HFFc6 (cell line): ENCODE results near the gene TNK1. TPM values are rescaled to one million over a fixed set of nuclear protein-coding genes. Genes with fewer than 3 reads are reported as not detected.

Experiments used
- DNase-seq: peaks from one replicate; pipeline ENCODE4 v3.0.0-alpha.2; 2018
- H3K27ac Mint-ChIP-seq: 2 replicates; pipeline ENCODE4 v1.8.0; 2020; ENCODE audit warnings: mild to moderate bottlenecking, mixed read lengths
- H3K27me3 Mint-ChIP-seq: 2 replicates; pipeline ENCODE4 v1.8.0; 2021; ENCODE audit warnings: mild to moderate bottlenecking, moderate library complexity, mixed read lengths; ENCODE audit not compliant: insufficient read depth
- H3K36me3 Mint-ChIP-seq: 2 replicates; pipeline ENCODE4 v1.8.0; 2021; ENCODE audit warnings: low read depth, mixed read lengths
- H3K4me1 Mint-ChIP-seq: 2 replicates; pipeline ENCODE4 v1.8.0; 2020; ENCODE audit warnings: low read depth, mixed read lengths
- H3K4me3 Mint-ChIP-seq: 2 replicates; pipeline ENCODE4 v1.8.0; 2020; ENCODE audit warnings: mild to moderate bottlenecking, moderate library complexity, mixed read lengths
- H3K9me3 Mint-ChIP-seq: 2 replicates; pipeline ENCODE4 v1.8.0; 2020; ENCODE audit warnings: mild to moderate bottlenecking, mixed read lengths
- CTCF ChIP-seq: fragments of 200-600 bp; sonication (generic); IDR thresholded peaks from 2 replicates; pipeline ENCODE4 v1.5.0; 2021; ENCODE audit warnings: antibody characterized with exemption, mild to moderate bottlenecking
- total RNA-seq, 6 experiments: library from RNA; stranded (reverse); fragmentation: NEBNext Ultra II Directional; extraction: Animal tissue kit (Norgen Biotek cat#: 25700); gene quantifications; 2 replicates in 1 of 6; 3 replicates in 5 of 6; pipeline ENCODE4 v1.2.3, GENCODE V29; 2021

Gene TNK1
- total RNA-seq, 6 experiments from 2014 or later, result 0.20 to 0.41 (median 0.26) TPM

- no peak for TF ChIP-seq CTCF
- Mint-ChIP-seq H3K36me3 (peaks cover 15% of the 10 kb centered on the region), H3K4me1 (no peaks in the 10 kb centered on the region), H3K9me3 (no peaks in the 10 kb centered on the region), H3K27ac (no peak within 1 kb of the TSS), H3K27me3 (peaks cover 4% of the 10 kb centered on the region), H3K4me3 (no peak within 1 kb of the TSS)
- DNase-seq, result no peak
Observed at GRCh38 chr17:7419819-7420610, 39.1 kb downstream of the TNK1 start, which contains the start of gene SPEM1. TSS of gene SPEM1 (plus strand) at chr17:7420324. CDS start at chr17:7420385, 61 bp downstream.

- H3K9me3 Mint-ChIP-seq, result no peaks in the 10 kb centered on the region
- TF ChIP-seq CTCF, result no peak
- no peaks in the 10 kb centered on the region for H3K4me1 Mint-ChIP-seq
- peaks cover 6% of the 10 kb centered on the region; the same call in 1 of the 2 replicates for H3K36me3 Mint-ChIP-seq
- H3K27me3 Mint-ChIP-seq, result peaks cover 4% of the 10 kb centered on the region
- DNase-seq, result no peak
- no peak overlapping the region for H3K4me3 Mint-ChIP-seq
- no peak overlapping the region for H3K27ac Mint-ChIP-seq
Observed at GRCh38 chr17:7421186-7421585, 40.3 kb downstream of the TNK1 start.

GRCh38 chr17:7423679-7424078, 42.8 kb downstream of the TNK1 start:
- DNase-seq, result no peak
- no peak overlapping the region for H3K4me3 Mint-ChIP-seq
- H3K4me1 Mint-ChIP-seq, result no peaks in the 10 kb centered on the region
- no peak overlapping the region for H3K27ac Mint-ChIP-seq
- no peaks in the 10 kb centered on the region for H3K9me3 Mint-ChIP-seq
- H3K36me3 Mint-ChIP-seq, result no peaks in the 10 kb centered on the region
- H3K27me3 Mint-ChIP-seq, result peaks cover 3% of the 10 kb centered on the region
- no peak for TF ChIP-seq CTCF

- H3K4me1 Mint-ChIP-seq, result no peaks in the 10 kb centered on the region
- H3K9me3 Mint-ChIP-seq, result no peaks in the 10 kb centered on the region
- H3K36me3 Mint-ChIP-seq, result no peaks in the 10 kb centered on the region
- no peak for DNase-seq
- H3K27ac Mint-ChIP-seq, result no peak within 1 kb of the TSS
- TF ChIP-seq CTCF, result no peak
- H3K27me3 Mint-ChIP-seq, result peaks cover 1% of the 10 kb centered on the region
- H3K4me3 Mint-ChIP-seq, result no peak within 1 kb of the TSS
Observed at GRCh38 chr17:7425316-7425715, 44.4 kb downstream of the TNK1 start, which contains the start of gene SPEM2. TSS of gene SPEM2 (plus strand) at chr17:7425616. CDS start at chr17:7425689, 73 bp downstream.

GRCh38 chr17:7425756-7426155, 44.9 kb downstream of the TNK1 start:
- Mint-ChIP-seq H3K9me3 (no peaks in the 10 kb centered on the region), H3K4me3 (no peak overlapping the region), H3K27me3 (peaks cover 1% of the 10 kb centered on the region), H3K27ac (no peak overlapping the region), H3K36me3 (no peaks in the 10 kb centered on the region), H3K4me1 (no peaks in the 10 kb centered on the region)
- TF ChIP-seq CTCF, result no peak
- no peak for DNase-seq
